Measurements from ENCODE around the gene SORCS2.

The SORCS2 gene

GRCh38 chr4:7381221-7381889 lies 189.0 kb downstream of the SORCS2 start:
- TF ChIP-seq FOXP2 (optimal IDR thresholded peaks at IDR 0.05; ENCODE audit: borderline replicate concordance, extremely low read depth, extremely low read length, insufficient read depth) (no peak), POLR2AphosphoS5 (IDR thresholded peaks at IDR 0.05; ENCODE audit: low read depth, low read length) (no peak), TAF1 (IDR thresholded peaks at IDR 0.05; ENCODE audit: borderline replicate concordance, insufficient read depth, low read length) (no peak), SIN3A (IDR thresholded peaks at IDR 0.05; ENCODE audit: borderline replicate concordance, insufficient read depth, low read length) (no peak), REST (IDR thresholded peaks at IDR 0.05; ENCODE audit: insufficient read depth in 1 of 2, low read depth in 2 of 2, low read length in 2 of 2) (no peak)

GRCh38 chr4:7381890-7382633 lies 189.7 kb downstream of the SORCS2 start:
- no peak for TF ChIP-seq REST (IDR thresholded peaks at IDR 0.05; ENCODE audit: insufficient read depth in 1 of 2, low read depth in 2 of 2, low read length in 2 of 2)

GRCh38 chr4:7382634-7383014 lies 190.3 kb downstream of the SORCS2 start:
- TF ChIP-seq SIN3A (IDR thresholded peaks at IDR 0.05; ENCODE audit: borderline replicate concordance, insufficient read depth, low read length) (no peak), REST (IDR thresholded peaks at IDR 0.05; ENCODE audit: insufficient read depth in 1 of 2, low read depth in 2 of 2, low read length in 2 of 2) (no peak), TAF1 (IDR thresholded peaks at IDR 0.05; ENCODE audit: borderline replicate concordance, insufficient read depth, low read length) (no peak), POLR2AphosphoS5 (IDR thresholded peaks at IDR 0.05; ENCODE audit: low read depth, low read length) (no peak), FOXP2 (optimal IDR thresholded peaks at IDR 0.05; ENCODE audit: borderline replicate concordance, extremely low read depth, extremely low read length, insufficient read depth) (no peak)

- TF ChIP-seq FOXP2 (optimal IDR thresholded peaks at IDR 0.05; ENCODE audit: borderline replicate concordance, extremely low read depth, extremely low read length, insufficient read depth), result no peak
- TF ChIP-seq REST (IDR thresholded peaks at IDR 0.05; ENCODE audit: insufficient read depth in 1 of 2, low read depth in 2 of 2, low read length in 2 of 2), result no peak
- TF ChIP-seq POLR2AphosphoS5 (IDR thresholded peaks at IDR 0.05; ENCODE audit: low read depth, low read length), result no peak
- TF ChIP-seq TAF1 (IDR thresholded peaks at IDR 0.05; ENCODE audit: borderline replicate concordance, insufficient read depth, low read length), result no peak
- no peak for TF ChIP-seq SIN3A (IDR thresholded peaks at IDR 0.05; ENCODE audit: borderline replicate concordance, insufficient read depth, low read length)
Observed at GRCh38 chr4:7383266-7383665, 190.9 kb downstream of the SORCS2 start.

Data from PFSK-1 (cell line).